Ecto neural progenitor cell (in vitro differentiated cells): Measurements from ENCODE around the gene SSR1.

Experiments
- DNase-seq: peaks from one replicate; pipeline ENCODE4 v3.0.0-alpha.2; 2018; ENCODE audit warnings: low spot score

Gene SSR1

GRCh38 chr6:7257521-7258230 is 55.3 kb downstream of the SSR1 start:
- no peak for DNase-seq

- DNase-seq, result no peak
These were observed 56.2 kb downstream of the SSR1 start for GRCh38 chr6:7256785-7257184.

GRCh38 chr6:7255918-7256317 is 57.1 kb downstream of the SSR1 start:
- no peak for DNase-seq

- no peak for DNase-seq
These were observed 57.8 kb downstream of the SSR1 start for GRCh38 chr6:7254980-7255835.

- DNase-seq, result no peak
These were observed 60.6 kb downstream of the SSR1 start for GRCh38 chr6:7252390-7252789.

GRCh38 chr6:7251646-7252260 is 61.2 kb downstream of the SSR1 start:
- DNase-seq, result no peak

DNA sequence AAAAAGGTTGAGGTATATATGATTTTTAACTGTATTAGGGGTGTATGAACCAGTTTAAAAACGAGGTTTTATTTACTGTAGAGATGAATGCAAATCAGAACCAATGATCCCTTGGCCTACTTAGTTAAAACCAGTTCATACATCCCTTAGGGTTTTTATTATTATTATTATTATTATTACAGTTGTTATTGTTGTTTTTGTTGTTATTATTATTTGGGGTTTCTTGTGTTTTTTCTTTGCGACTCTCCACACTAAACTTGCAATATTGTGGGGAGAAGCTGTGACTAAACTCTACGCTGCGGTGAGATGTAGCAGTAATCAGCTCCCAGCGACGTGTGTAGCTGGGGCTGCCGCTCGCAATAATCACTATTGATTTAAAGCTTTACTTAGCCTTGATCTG is 62.2 kb downstream of the SSR1 start:
- DNase-seq, result no peak

DNA sequence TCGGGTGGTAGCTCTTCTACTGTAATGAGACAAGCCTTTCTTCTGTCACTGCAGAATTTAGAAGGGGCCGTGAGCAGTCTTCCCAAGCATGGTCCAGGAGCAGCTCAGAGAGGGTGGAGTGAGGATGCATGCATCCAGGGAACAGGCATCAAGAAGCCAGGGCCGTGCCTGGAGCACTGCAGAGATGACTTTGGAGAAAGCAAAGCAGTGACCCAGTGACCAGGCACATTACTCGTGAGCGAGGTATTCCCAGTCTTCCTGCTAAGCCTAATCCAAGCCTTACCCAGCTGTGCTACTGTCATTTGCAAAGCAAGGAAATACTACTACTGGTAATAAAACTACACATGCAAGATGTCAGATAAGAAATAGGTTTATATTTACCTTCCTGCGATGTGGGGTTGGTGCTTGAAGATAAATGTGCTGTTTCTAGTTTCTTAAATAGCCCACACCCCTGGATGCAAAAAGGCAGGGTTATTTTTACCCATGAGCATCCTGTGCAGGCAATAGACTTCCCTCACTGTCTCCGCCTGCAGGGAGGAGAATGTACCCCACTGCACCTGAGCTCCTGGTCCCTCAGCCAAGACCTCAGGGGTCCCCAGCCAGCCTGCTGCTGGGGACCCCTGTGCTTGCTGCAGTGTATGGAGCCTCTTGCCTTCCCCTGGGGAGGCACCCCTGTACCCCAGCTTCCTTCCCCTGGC is 62.9 kb downstream of the SSR1 start:
- no peak for DNase-seq

DNA sequence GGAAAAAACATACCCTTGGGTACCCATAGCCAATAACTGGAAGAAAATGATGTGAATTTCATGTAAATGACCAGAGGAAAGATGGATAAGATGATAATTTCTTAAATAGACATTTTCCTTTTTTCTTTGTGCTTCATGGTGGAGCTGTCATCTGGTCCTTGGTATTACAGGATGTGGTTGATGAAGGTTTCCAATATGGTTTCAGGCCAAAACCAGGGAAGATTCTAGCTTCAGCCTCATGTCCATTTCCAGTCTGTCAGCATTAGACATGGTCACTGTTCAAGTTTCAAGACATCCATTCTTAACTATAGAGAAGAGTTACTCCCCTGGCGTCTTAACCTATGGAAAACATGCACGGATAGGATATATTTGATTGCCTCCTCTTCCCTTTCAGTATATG is 63.6 kb downstream of the SSR1 start:
- DNase-seq, result no peak

GRCh38 chr6:7247828-7248227 is 65.2 kb downstream of the SSR1 start:
- DNase-seq, result no peak

DNA sequence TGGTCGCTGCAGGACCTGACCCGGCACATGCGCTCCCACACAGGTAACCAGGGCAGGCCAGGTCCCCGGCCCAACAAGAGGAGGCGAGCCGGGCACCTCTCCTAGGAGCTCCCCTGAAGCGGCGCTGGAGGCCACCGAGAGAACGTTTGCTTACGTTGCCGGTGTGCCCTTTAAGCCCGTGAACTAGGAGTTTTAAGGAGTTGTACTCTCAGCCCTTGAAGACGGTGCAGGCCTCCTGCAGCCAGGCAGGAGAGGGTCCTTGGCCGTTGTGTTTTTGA is 65.9 kb downstream of the SSR1 start:
- no peak for DNase-seq

DNA sequence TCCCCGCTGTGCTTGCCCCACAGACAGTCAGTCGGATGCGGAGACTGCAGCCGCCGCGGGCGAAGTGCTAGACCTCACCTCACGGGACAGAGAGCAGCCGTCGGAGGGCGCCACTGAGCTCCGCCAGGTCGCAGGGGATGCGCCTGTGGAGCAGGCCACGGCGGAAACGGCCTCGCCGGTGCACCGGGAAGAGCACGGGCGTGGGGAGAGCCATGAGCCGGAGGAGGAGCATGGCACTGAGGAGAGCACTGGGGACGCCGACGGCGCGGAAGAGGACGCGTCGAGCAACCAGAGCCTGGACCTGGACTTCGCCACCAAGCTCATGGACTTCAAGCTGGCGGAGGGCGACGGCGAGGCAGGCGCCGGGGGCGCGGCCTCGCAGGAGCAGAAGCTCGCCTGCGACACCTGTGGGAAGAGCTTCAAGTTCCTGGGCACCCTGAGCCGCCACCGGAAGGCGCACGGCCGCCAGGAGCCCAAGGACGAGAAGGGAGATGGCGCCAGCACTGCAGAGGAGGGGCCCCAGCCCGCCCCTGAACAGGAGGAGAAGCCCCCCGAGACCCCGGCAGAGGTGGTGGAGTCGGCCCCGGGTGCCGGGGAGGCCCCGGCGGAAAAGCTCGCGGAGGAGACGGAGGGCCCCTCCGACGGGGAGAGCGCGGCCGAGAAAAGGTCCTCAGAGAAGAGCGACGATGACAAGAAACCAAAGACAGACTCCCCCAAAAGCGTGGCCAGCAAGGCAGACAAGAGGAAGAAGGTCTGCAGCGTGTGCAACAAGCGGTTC is 66.4 kb downstream of the SSR1 start:
- no peak for DNase-seq

GRCh38 chr6:7245668-7246393 is 67.2 kb downstream of the SSR1 start:
- DNase-seq, result no peak

GRCh38 chr6:7243179-7243981 is 69.6 kb downstream of the SSR1 start:
- DNase-seq, result peak; percentile 62

- no peak for DNase-seq
These were observed 70.2 kb downstream of the SSR1 start for GRCh38 chr6:7242835-7243178.

DNA sequence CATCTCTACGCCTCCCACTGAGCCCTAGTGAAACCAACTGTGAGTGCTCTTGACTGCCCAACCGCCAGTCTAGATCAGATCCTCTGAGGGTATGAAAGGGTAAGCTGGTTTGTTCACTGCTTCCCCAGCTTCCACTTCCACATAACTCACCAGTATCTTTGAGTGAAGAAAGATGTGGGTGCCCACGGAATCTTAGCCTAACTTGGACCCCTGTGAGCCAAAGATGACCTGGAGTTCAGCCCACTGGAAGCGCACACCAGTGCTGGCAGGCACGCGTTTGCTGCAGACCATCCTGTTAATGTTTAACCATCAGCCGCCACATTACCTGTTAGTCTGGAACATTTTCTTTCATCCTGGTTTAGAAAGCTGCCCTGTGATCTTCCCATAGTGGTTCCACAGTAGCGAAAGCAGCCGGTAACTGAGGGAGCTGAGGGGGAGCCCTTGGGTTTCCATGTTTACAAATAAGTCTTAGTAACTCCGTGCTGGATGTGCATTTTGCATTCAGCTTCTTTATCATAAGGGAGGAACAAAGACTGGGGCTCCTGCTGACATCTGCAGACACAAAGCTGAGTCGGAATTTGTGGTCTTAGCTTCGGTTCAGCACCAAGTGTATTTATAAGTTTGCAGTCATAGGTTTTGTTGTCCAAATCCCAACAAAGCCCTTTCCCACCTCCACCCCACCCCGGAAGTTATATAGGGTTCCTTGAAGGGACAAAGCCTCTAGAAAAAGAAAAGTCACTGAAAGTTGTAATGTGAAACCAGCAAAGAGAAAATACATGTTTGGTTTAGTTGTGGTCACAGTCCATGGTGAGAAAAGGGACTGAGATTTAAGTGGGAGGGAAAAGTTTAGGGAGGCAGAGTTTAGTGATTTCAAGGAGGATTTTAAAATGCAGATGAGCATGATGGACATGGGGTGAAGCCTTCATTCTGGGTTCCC is 71.0 kb downstream of the SSR1 start:
- no peak for DNase-seq

DNA sequence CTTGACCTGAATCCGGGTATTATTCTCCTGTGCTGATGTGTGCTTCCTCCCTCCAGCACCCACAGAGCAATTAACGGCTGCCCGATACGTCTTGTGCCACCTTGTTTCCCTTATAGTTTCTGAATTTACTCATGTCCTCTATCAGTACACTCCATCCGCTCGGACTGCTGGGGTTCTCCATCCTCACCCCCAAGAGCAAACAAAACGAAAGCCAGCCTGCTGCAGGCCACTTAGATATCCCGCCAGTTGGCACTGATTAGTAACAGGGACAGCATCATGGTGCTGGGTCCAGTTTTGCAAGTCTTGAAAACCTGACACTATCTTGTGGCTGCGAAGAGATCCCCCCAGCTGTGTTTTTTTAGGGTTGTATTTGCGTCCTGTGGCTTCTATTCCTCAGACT is 71.8 kb downstream of the SSR1 start:
- DNase-seq, result no peak

- DNase-seq, result no peak
These were observed 72.6 kb downstream of the SSR1 start for GRCh38 chr6:7240351-7240750.

DNA sequence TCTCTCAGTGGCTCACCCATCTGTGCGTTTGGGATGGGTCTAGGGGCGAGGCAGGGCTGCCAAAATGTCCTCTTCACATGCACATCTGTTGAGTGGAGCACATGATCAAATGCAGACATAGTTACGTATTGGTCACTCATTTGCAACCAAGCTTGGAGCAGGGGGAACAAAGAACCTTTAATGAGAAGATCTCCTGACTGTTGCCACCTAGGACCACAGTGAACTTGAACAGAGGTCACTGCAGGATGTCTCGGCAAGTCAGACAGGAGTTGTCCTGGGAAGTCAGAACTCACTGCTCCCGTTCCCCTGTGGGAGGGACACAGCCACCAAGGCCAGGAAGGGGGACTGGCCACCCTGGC is 73.4 kb downstream of the SSR1 start:
- DNase-seq, result no peak
